ENCODE results near the gene ZFR. TPM values are rescaled to one million over a fixed set of nuclear protein-coding genes. Genes with fewer than 3 reads are reported as not detected.

The ZFR gene
- total and polyA plus RNA-seq, 8 donors = 47.1 to 116 (median 103) TPM

- intact Hi-C loops (cut with DNase I) = no loop called here
- ATAC-seq = peak; percentile 86
These were observed 115.1 kb downstream of the ZFR start for GRCh38 chr5:32329395-32329834.

GRCh38 chr5:32326216-32326772 lies 118.2 kb downstream of the ZFR start:
- DNase-seq (no peak), ATAC-seq (peak; percentile 35)
- intact Hi-C loops (cut with DNase I) = no loop called here
- Histone ChIP-seq H3K4me1 (no peaks in the 10 kb centered on the region), H3K4me3 (no peak overlapping the region), H3K36me3 (no peaks in the 10 kb centered on the region), H3K27me3 (no peaks in the 10 kb centered on the region), H3K9me3 (peaks cover 0 to 15% of the 10 kb centered on the region in 2 donors), H3K27ac (no peak overlapping the region)
- no peak for TF ChIP-seq CTCF (IDR thresholded peaks at IDR 0.05)

More at GRCh38 chr5:32329395-32329834, 115.1 kb downstream of the ZFR start:
- Histone ChIP-seq H3K36me3 (no peaks in the 10 kb centered on the region), H3K4me3 (no peak overlapping the region), H3K9me3 (no peaks in the 10 kb centered on the region), H3K27me3 (no peaks in the 10 kb centered on the region), H3K27ac (no peak overlapping the region), H3K4me1 (no peaks in the 10 kb centered on the region)
- DNase-seq = peak in 2 of 4 donors; percentile 49 to 50
- TF ChIP-seq CTCF (IDR thresholded peaks at IDR 0.05) = peak; percentile 64 to 65

- intact Hi-C loops (cut with DNase I) = no loop called here
- no peaks in the 10 kb centered on the region for H3K36me3 ChIP-seq
- no peak for ATAC-seq
These were observed 118.9 kb downstream of the ZFR start for GRCh38 chr5:32325616-32326015.

GRCh38 chr5:32325062-32325461 lies 119.5 kb downstream of the ZFR start:
- Histone ChIP-seq H3K27me3 (no peaks in the 10 kb centered on the region), H3K9me3 (peaks cover 0 to 15% of the 10 kb centered on the region in 2 donors), H3K4me1 (no peaks in the 10 kb centered on the region), H3K4me3 (no peak overlapping the region), H3K36me3 (no peaks in the 10 kb centered on the region), H3K27ac (no peak overlapping the region)
- TF ChIP-seq CTCF (IDR thresholded peaks at IDR 0.05) = no peak
- ATAC-seq (peak; percentile 80), DNase-seq (peak in 1 of 4 donors; percentile 56)
- intact Hi-C loops (cut with DNase I) = no loop called here

More at GRCh38 chr5:32325616-32326015, 118.9 kb downstream of the ZFR start:
- Histone ChIP-seq H3K27me3 (no peaks in the 10 kb centered on the region), H3K27ac (no peak overlapping the region), H3K4me3 (no peak overlapping the region), H3K4me1 (no peaks in the 10 kb centered on the region), H3K9me3 (peaks cover 0 to 15% of the 10 kb centered on the region in 2 donors)
- no peak for TF ChIP-seq CTCF (IDR thresholded peaks at IDR 0.05)
- DNase-seq = no peak

- no peak for TF ChIP-seq CTCF (IDR thresholded peaks at IDR 0.05)
- ATAC-seq = no peak
- no peak for DNase-seq
- no peaks in the 10 kb centered on the region for H3K36me3 ChIP-seq
- no peaks in the 10 kb centered on the region for H3K4me1 ChIP-seq
- no peaks in the 10 kb centered on the region for H3K27me3 ChIP-seq
- H3K4me3 ChIP-seq = no peak overlapping the region
- intact Hi-C loops (cut with DNase I) = no loop called here
- no peak overlapping the region for H3K27ac ChIP-seq
- peaks cover 0 to 15% of the 10 kb centered on the region in 2 donors for H3K9me3 ChIP-seq
These were observed 120.8 kb downstream of the ZFR start for GRCh38 chr5:32323741-32324140.

All from left lung (tissue), 10 donors.